ENCODE data around the gene MBP. TPM values are rescaled to one million over a fixed set of nuclear protein-coding genes. Genes with fewer than 3 reads are reported as not detected.
"Not testable (repeated sequence)": the region's sequence is repeated elsewhere in the genome, so short reads cannot be mapped to it uniquely, and the experiment has no call there.

Gene MBP
- polyA plus RNA-seq, 1 donor = 12.9 TPM

GRCh38 chr18:76951456-76952247, 180.9 kb downstream of the MBP start:
- no peak for DNase-seq (ENCODE audit: low read depth)

GRCh38 chr18:76948345-76948744, 184.2 kb downstream of the MBP start:
- DNase-seq (ENCODE audit: low read depth) = no peak

- DNase-seq (ENCODE audit: low read depth) = not testable (repeated sequence)
Observed at GRCh38 chr18:76944346-76944745, 188.2 kb downstream of the MBP start.

- DNase-seq (ENCODE audit: low read depth) = no peak
Observed at GRCh38 chr18:76943542-76944339, 188.8 kb downstream of the MBP start.

GRCh38 chr18:76941284-76941683, 191.3 kb downstream of the MBP start:
- DNase-seq (ENCODE audit: low read depth) = no peak

GRCh38 chr18:76938619-76939018, 194.0 kb downstream of the MBP start:
- no peak for DNase-seq (ENCODE audit: low read depth)

GRCh38 chr18:76937597-76937996, 195.0 kb downstream of the MBP start:
- DNase-seq (ENCODE audit: low read depth) = no peak

- no peak for DNase-seq (ENCODE audit: low read depth)
Observed at GRCh38 chr18:76936877-76937276, 195.7 kb downstream of the MBP start.

- no peak for DNase-seq (ENCODE audit: low read depth)
Observed at GRCh38 chr18:76935722-76936337, 196.8 kb downstream of the MBP start.

GRCh38 chr18:76932026-76932819, 200.4 kb downstream of the MBP start:
- no peak for DNase-seq (ENCODE audit: low read depth)

- DNase-seq (ENCODE audit: low read depth) = no peak
Observed at GRCh38 chr18:76931171-76931570, 201.4 kb downstream of the MBP start.

Other genes with a start within 250 kb of the MBP start
- gene GALR1, start 117.1 kb upstream of the MBP start, polyA plus RNA-seq (ENCODE audit: insufficient read length) = 0.01 TPM

Data from forelimb muscle (tissue), 1 donor.